ENCODE data around the gene ZNF532.
A peak's percentile ranks its signal among the peaks of the same experiment; 100 is the strongest.
"Not testable (repeated sequence)": the region's sequence is repeated elsewhere in the genome, so short reads cannot be mapped to it uniquely, and the experiment has no call there.

The ZNF532 gene

GRCh38 chr18:58902961-58903360 lies 38.3 kb downstream of the ZNF532 start:
- no peak for DNase-seq (ENCODE audit: low read depth)

- no peak for DNase-seq (ENCODE audit: low read depth)
Observed at GRCh38 chr18:58903533-58903932, 38.9 kb downstream of the ZNF532 start.

- DNase-seq (ENCODE audit: low read depth): no peak
Observed at GRCh38 chr18:58905777-58906428, 41.2 kb downstream of the ZNF532 start.

- DNase-seq (ENCODE audit: low read depth): no peak
Observed at GRCh38 chr18:58908006-58908405, 43.3 kb downstream of the ZNF532 start.

GRCh38 chr18:58909521-58909920 lies 44.8 kb downstream of the ZNF532 start:
- no peak for DNase-seq (ENCODE audit: low read depth)

- peak; percentile 16 for DNase-seq (ENCODE audit: low read depth)
Observed at GRCh38 chr18:58911241-58911640, 46.6 kb downstream of the ZNF532 start.

GRCh38 chr18:58911766-58912165 lies 47.1 kb downstream of the ZNF532 start:
- no peak for DNase-seq (ENCODE audit: low read depth)

- no peak for DNase-seq (ENCODE audit: low read depth)
Observed at GRCh38 chr18:58915006-58915799, 50.5 kb downstream of the ZNF532 start.

GRCh38 chr18:58915995-58916394 lies 51.3 kb downstream of the ZNF532 start:
- no peak for DNase-seq (ENCODE audit: low read depth)

GRCh38 chr18:58919934-58920333 lies 55.3 kb downstream of the ZNF532 start:
- DNase-seq (ENCODE audit: low read depth): not testable (repeated sequence)

- DNase-seq (ENCODE audit: low read depth): no peak
Observed at GRCh38 chr18:58922995-58923394, 58.3 kb downstream of the ZNF532 start.

- DNase-seq (ENCODE audit: low read depth): no peak
Observed at GRCh38 chr18:58924473-58924872, 59.8 kb downstream of the ZNF532 start.

GRCh38 chr18:58927659-58928058 lies 63.0 kb downstream of the ZNF532 start:
- DNase-seq (ENCODE audit: low read depth): no peak

GRCh38 chr18:58928386-58928785 lies 63.7 kb downstream of the ZNF532 start:
- no peak for DNase-seq (ENCODE audit: low read depth)

- no peak for DNase-seq (ENCODE audit: low read depth)
Observed at GRCh38 chr18:58929206-58929605, 64.5 kb downstream of the ZNF532 start.

- no peak for DNase-seq (ENCODE audit: low read depth)
Observed at GRCh38 chr18:58934356-58934755, 69.7 kb downstream of the ZNF532 start.

GRCh38 chr18:58934933-58935577 lies 70.4 kb downstream of the ZNF532 start:
- no peak for DNase-seq (ENCODE audit: low read depth)

GRCh38 chr18:58937071-58937886 lies 72.6 kb downstream of the ZNF532 start:
- peak; percentile 4 for DNase-seq (ENCODE audit: low read depth)

- DNase-seq (ENCODE audit: low read depth): no peak
Observed at GRCh38 chr18:58937887-58938267, 73.2 kb downstream of the ZNF532 start.

- no peak for DNase-seq (ENCODE audit: low read depth)
Observed at GRCh38 chr18:58941426-58942099, 76.9 kb downstream of the ZNF532 start.

- DNase-seq (ENCODE audit: low read depth): no peak
Observed at GRCh38 chr18:58943896-58944295, 79.2 kb downstream of the ZNF532 start.
